NB4 (cell line): Measurements from ENCODE around the gene CA5A.

Experiments used
- POLR2A ChIP-seq: IDR thresholded peaks from 2 replicates; pipeline ENCODE4 v1.6.1; 2011; ENCODE audit warnings: mild to moderate bottlenecking; ENCODE audit not compliant: insufficient read length; ENCODE audit errors: extremely low read depth
- TF ChIP-seq, protein P1 (sequence below): IDR thresholded peaks from one replicate; pipeline ENCODE4 v1.5.1; 2012; ENCODE audit warnings: low read depth, low read length

DNA sequence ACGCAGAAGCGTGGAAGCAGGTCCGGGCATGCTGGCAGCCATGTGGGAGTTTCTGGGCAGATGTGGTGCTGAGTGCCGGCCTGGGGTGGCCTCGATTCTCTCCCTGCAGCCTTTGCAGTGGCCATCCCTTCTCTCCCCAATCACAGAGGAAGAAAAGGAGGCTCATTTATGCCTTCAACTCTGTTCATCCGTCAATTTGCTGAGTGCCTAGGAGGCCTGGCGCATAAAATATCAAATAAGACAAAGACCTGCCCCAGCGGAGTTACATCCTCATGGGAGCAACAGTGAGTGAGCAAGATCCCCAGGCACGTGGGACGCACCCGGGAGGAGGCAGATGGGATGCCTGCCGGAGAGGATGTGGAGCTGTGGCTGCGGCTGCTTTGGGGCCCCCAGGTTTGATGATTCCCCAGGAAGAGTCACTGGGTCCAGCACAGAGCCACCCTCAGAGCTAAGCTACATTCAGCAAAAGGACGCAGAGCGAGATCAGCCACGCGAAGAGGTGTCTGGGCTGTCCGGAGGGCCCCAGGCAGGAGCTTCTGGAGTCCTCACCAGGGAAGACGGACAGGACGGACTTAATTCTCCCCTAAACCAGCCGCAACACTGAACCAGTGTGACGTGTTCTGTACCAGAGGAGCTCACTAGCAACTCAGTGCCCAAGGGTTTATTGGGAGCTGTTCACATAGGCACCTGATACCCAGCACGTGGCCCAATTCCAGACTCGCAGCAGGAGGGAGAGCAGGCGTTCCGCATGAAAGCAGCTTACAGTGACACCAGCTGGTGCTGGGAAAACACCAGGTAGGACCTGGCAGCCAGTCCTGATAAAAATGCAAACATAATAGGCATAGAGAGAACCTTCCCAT is 11.3 kb downstream of the CA5A start:
- TF ChIP-seq, protein P1, sequence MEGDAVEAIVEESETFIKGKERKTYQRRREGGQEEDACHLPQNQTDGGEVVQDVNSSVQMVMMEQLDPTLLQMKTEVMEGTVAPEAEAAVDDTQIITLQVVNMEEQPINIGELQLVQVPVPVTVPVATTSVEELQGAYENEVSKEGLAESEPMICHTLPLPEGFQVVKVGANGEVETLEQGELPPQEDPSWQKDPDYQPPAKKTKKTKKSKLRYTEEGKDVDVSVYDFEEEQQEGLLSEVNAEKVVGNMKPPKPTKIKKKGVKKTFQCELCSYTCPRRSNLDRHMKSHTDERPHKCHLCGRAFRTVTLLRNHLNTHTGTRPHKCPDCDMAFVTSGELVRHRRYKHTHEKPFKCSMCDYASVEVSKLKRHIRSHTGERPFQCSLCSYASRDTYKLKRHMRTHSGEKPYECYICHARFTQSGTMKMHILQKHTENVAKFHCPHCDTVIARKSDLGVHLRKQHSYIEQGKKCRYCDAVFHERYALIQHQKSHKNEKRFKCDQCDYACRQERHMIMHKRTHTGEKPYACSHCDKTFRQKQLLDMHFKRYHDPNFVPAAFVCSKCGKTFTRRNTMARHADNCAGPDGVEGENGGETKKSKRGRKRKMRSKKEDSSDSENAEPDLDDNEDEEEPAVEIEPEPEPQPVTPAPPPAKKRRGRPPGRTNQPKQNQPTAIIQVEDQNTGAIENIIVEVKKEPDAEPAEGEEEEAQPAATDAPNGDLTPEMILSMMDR, result no peak
- TF ChIP-seq POLR2A, result no peak
